Thyroid gland (tissue), 4 donors: ENCODE data around the gene PLCD3.

Experiments used
- CTCF ChIP-seq, 6 experiments: fragments of 200-600 bp in 3 of 6; fragments of 450-650 bp in 3 of 6; sonication (generic) in 3 of 6; IDR thresholded peaks; one replicate each; pipeline ENCODE4 v1.5.1; 2016 to 2019; ENCODE audit warnings: antibody characterized with exemption in 6 of 6, mild to moderate bottlenecking in 2 of 6, inconsistent platforms in 1 of 6, moderate library complexity in 1 of 6
- POLR2A ChIP-seq, 2 donors: fragments of 450-650 bp; IDR thresholded peaks; one replicate each; pipeline ENCODE4 v1.6.1; 2017; ENCODE audit warnings: antibody characterized with exemption in 2 of 2, mild to moderate bottlenecking in 2 of 2, moderate library complexity in 1 of 2

GRCh38 chr17:45149037-45149668, 16.8 kb upstream of the PLCD3 start:
- TF ChIP-seq CTCF (IDR thresholded peaks at IDR 0.05) (peak; percentile 47 to 87 (median 72)), POLR2A (IDR thresholded peaks at IDR 0.05) (peak in 1 of 2 donors; percentile 60)
